Activated T-helper 2 cell treated with anti-CD3 and anti-CD28 coated beads, Interferon-gamma antibody, Interleukin-2, Interleukin-4, amounts not matched to agents 10 μg/mL and 5 μg/mL and 100 μg/mL, durations not matched to agents 14 hours and 24 hours and 36 hours (primary cell): ENCODE data around the gene KCTD17. TPM values are rescaled to one million over a fixed set of nuclear protein-coding genes. Genes with fewer than 3 reads are reported as not detected.

Experiments used
- DNase-seq: peaks from one replicate; pipeline ENCODE4 v3.0.0; 2021; ENCODE audit warnings: low spot score
- H3K27ac Mint-ChIP-seq: one replicate; pipeline ENCODE4 v1.8.0; 2021; ENCODE audit warnings: mixed read lengths
- H3K27me3 Mint-ChIP-seq: one replicate; pipeline ENCODE4 v1.8.0; 2021; ENCODE audit warnings: low read depth, mixed read lengths
- H3K36me3 Mint-ChIP-seq: one replicate; pipeline ENCODE4 v1.8.0; 2021; ENCODE audit warnings: low read depth, mixed read lengths
- H3K4me1 Mint-ChIP-seq: one replicate; pipeline ENCODE4 v1.8.0; 2021; ENCODE audit warnings: low read depth, mixed read lengths
- H3K4me3 Mint-ChIP-seq: one replicate; pipeline ENCODE4 v1.8.0; 2021; ENCODE audit warnings: low read depth, mild to moderate bottlenecking, moderate library complexity, mixed read lengths
- H3K9me3 Mint-ChIP-seq: one replicate; pipeline ENCODE4 v1.8.0; 2021; ENCODE audit warnings: mixed read lengths
- intact Hi-C: fragments of 100-400 bp; cut with micrococcal nuclease; formaldehyde crosslinking; loops from one replicate; pipeline ENCODE4 v1.15.1; 2023
- total RNA-seq: library from RNA; stranded (reverse); gene quantifications from 2 replicates; pipeline ENCODE4 v1.2.3, GENCODE V29; 2022

Gene KCTD17
- total RNA-seq, 1 donor from 2014 or later = 70.4 TPM

DNA sequence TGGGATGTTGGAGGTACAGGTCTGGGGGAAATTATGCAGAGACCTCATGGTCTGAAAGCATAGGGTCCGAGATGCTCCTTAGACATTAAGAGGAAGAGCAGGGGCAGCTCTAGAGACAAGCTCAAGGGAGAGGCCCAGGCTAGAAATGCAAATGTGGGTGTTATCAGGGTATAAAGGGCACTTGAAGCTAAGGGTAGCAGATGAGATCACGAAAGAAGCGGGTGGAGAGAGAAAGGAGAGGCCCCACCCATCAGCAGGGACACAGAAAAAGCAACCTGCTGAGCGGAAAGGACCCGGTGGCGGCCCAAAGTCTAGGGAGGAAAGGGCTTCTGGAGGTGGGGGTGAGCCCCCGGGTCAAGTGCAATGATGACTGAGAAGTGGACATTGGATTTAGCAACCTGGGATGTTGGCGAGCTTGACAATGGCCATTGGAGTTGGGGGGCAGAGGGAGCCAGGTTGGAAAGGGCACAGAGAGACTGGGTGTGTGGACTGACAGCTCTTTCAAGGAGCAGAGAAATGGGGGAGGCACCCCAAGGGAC is 49.1 kb downstream of the KCTD17 start:
- intact Hi-C loops = no loop called here
- Mint-ChIP-seq H3K27me3 (no peaks in the 10 kb centered on the region), H3K4me3 (no peak overlapping the region), H3K27ac (peak overlapping the region; percentile 52), H3K9me3 (no peaks in the 10 kb centered on the region), H3K4me1 (peaks cover 24% of the 10 kb centered on the region), H3K36me3 (no peaks in the 10 kb centered on the region)
- DNase-seq = no peak

DNA sequence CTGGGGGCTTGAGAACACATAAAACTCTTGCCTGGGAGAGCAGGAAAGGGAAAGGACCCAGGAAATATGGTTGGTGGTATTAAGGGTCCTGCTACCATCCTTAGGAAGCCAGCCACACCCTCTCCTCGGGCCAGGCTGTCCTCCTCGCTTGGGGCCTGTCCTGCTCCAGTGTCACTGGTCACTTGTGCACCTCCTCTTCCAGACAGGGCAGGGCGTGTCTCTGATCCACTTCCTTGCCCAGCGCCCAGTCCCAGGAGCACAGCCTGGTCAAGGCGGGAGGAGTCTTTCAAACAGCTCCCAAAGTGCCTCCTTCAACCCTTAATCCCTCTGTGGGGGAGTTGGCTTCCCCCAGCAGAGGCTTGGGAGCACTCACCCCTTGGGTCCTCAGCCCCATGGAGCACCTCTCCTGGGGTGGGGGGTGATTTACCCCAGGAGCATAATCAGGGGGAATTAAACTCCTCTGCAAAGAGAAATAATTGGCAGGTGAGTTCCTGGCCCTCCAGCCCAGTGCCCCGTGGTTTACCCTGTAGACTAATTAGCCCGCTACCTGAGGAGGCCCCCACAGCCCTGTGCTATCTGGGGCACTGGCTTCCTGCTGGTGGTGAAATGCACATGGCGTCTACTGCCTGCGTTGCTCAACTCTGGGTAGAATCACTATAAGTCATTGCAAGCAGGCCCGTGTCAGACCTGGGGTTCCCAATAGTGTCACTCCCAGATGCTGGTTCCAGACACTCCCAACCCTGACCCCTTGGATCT is 49.9 kb downstream of the KCTD17 start:
- intact Hi-C loops = no loop called here
- Mint-ChIP-seq H3K36me3 (no peaks in the 10 kb centered on the region), H3K27ac (no peak overlapping the region), H3K4me1 (peaks cover 26% of the 10 kb centered on the region), H3K9me3 (no peaks in the 10 kb centered on the region), H3K4me3 (no peak overlapping the region), H3K27me3 (no peaks in the 10 kb centered on the region)
- DNase-seq = no peak

DNA sequence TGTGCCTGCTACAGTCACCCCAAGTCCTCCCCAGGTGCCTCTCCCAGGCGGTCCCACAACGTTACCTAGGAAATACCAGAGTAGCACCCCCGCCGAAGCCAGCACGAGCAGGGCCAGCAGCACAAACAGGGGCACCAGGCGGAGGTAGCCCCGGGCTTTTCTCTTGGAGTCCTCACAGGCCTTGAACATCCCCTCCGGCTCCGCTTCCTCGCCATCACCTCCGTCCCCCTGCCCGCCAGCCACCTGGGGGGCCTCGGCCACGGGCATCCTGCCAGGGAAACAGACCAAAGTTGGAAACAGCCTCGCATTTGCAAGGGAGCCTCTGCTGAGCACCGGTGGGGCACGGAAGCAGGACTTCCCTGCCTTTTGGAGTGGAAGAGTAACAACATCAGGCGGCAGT is 51.6 kb downstream of the KCTD17 start:
- H3K27me3 Mint-ChIP-seq = no peaks in the 10 kb centered on the region
- H3K4me3 Mint-ChIP-seq = no peak overlapping the region
- H3K36me3 Mint-ChIP-seq = no peaks in the 10 kb centered on the region
- no peak overlapping the region for H3K27ac Mint-ChIP-seq
- H3K9me3 Mint-ChIP-seq = no peaks in the 10 kb centered on the region
- intact Hi-C loops = no loop called here
- no peak for DNase-seq
- peaks cover 26% of the 10 kb centered on the region for H3K4me1 Mint-ChIP-seq

- Mint-ChIP-seq H3K9me3 (no peaks in the 10 kb centered on the region), H3K27ac (no peak overlapping the region), H3K4me3 (no peak overlapping the region), H3K4me1 (peaks cover 22% of the 10 kb centered on the region), H3K27me3 (no peaks in the 10 kb centered on the region), H3K36me3 (no peaks in the 10 kb centered on the region)
- DNase-seq = no peak
- intact Hi-C loops = no loop called here
Observed at GRCh38 chr22:37103656-37104452, 52.3 kb downstream of the KCTD17 start.

GRCh38 chr22:37105154-37105553 is 53.6 kb downstream of the KCTD17 start:
- Mint-ChIP-seq H3K36me3 (no peaks in the 10 kb centered on the region), H3K27me3 (no peaks in the 10 kb centered on the region), H3K9me3 (no peaks in the 10 kb centered on the region), H3K4me3 (no peak overlapping the region), H3K27ac (no peak overlapping the region), H3K4me1 (peaks cover 18% of the 10 kb centered on the region)
- intact Hi-C loops = no loop called here
- no peak for DNase-seq

- no peaks in the 10 kb centered on the region for H3K27me3 Mint-ChIP-seq
- no peak overlapping the region for H3K4me3 Mint-ChIP-seq
- intact Hi-C loops = no loop called here
- peaks cover 11% of the 10 kb centered on the region for H3K4me1 Mint-ChIP-seq
- DNase-seq = no peak
- H3K36me3 Mint-ChIP-seq = no peaks in the 10 kb centered on the region
- H3K27ac Mint-ChIP-seq = no peak overlapping the region
- no peaks in the 10 kb centered on the region for H3K9me3 Mint-ChIP-seq
Observed at GRCh38 chr22:37105990-37106389, 54.4 kb downstream of the KCTD17 start.

DNA sequence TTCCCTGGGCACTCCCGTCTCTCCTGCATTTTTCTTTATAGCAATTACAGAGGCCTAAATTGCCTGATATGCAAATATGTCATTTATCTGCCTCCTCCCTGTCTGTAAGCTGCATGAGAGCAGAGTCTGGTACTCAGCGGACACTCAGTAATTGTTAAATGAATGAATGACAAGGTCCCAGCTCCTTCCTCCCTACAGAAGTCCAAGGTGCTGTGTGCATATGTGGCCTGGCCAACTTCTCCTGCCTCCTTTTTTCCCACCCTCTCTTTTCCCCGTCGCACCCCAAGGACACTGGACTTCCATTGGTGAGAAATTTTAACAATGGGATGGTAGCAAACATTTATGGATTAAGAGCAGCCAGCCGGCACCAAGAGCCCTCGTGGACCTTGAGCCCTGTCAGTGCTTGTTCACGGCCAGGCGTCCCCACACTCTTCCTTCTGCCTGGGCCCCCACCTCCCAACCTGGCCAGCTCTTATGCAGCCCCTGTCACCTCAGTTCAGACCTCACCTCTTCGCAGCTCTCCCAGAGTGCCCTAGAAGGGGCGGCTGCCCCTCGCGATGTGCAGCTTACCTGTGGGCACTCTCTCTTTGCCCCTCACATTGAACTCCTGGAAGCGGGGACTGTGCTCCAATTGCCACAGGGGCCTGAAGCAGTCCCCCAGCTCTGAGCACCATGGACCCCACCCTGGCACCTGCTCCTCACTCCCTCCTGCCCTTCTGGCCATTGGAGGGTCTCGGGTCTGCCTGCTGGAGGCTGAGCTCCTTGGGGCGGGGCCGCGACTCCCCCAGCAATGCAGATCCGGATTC is 56.5 kb downstream of the KCTD17 start:
- Mint-ChIP-seq H3K9me3 (no peaks in the 10 kb centered on the region), H3K4me1 (peaks cover 11% of the 10 kb centered on the region), H3K27ac (no peak overlapping the region), H3K36me3 (no peaks in the 10 kb centered on the region), H3K4me3 (no peak overlapping the region), H3K27me3 (no peaks in the 10 kb centered on the region)
- intact Hi-C loops = no loop called here
- no peak for DNase-seq

GRCh38 chr22:37109242-37109917 is 57.8 kb downstream of the KCTD17 start, which contains the start of gene TMPRSS6:
TSS of gene TMPRSS6 (minus strand) at chr22:37109713. CDS start at chr22:37103417, 6,296 bp downstream.
- H3K4me3 Mint-ChIP-seq = no peak within 1 kb of the TSS
- H3K9me3 Mint-ChIP-seq = no peaks in the 10 kb centered on the region
- intact Hi-C loops = no loop called here
- no peak for DNase-seq
- H3K27me3 Mint-ChIP-seq = no peaks in the 10 kb centered on the region
- no peak within 1 kb of the TSS for H3K27ac Mint-ChIP-seq
- no peaks in the 10 kb centered on the region for H3K36me3 Mint-ChIP-seq
- peaks cover 5% of the 10 kb centered on the region for H3K4me1 Mint-ChIP-seq

DNA sequence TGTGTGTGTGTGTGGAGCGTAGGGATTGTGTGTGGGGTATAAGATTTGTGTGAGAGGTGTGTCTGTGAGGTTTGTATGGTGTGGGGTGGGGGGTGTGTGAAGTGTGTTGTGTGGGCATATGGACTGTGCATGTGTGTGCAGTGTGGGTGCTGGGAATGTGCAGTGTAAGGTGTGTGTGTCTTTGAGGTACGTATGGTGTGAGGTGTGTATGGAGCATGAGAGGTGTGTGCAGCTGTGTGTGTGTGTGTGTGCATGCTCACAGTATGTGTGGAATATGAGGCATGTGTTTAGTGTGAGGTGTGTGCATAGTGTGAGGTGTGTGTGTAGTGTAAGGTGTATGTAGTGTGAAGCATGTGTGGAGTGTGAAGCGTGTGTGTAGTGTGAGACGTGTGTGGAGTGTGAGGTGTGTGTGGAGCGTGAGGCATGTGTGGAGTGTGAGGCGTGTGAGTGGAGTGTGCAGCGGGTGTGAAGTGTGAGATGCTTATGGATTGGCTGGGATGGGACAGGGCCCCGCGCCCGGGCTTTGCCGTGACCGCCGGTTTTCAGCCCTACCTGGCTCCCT is 59.7 kb downstream of the KCTD17 start:
- H3K36me3 Mint-ChIP-seq = no peaks in the 10 kb centered on the region
- no peak overlapping the region for H3K4me3 Mint-ChIP-seq
- no peak overlapping the region for H3K27ac Mint-ChIP-seq
- no peak for DNase-seq
- intact Hi-C loops = no loop called here
- peaks cover 4% of the 10 kb centered on the region for H3K4me1 Mint-ChIP-seq
- H3K9me3 Mint-ChIP-seq = no peaks in the 10 kb centered on the region
- no peaks in the 10 kb centered on the region for H3K27me3 Mint-ChIP-seq

- intact Hi-C loops = no loop called here
- Mint-ChIP-seq H3K4me3 (no peak overlapping the region), H3K27ac (no peak overlapping the region)
Observed at GRCh38 chr22:37112084-37112728, 60.7 kb downstream of the KCTD17 start.

More at GRCh38 chr22:37112084-37112728, 60.7 kb downstream of the KCTD17 start:
- Mint-ChIP-seq H3K4me1 (peaks cover 4% of the 10 kb centered on the region), H3K27me3 (no peaks in the 10 kb centered on the region), H3K9me3 (no peaks in the 10 kb centered on the region), H3K36me3 (no peaks in the 10 kb centered on the region)
- no peak for DNase-seq
